ENCODE results near the gene FAAP24. TPM values are rescaled to one million over a fixed set of nuclear protein-coding genes. Genes with fewer than 3 reads are reported as not detected.

The FAAP24 gene, protein sequence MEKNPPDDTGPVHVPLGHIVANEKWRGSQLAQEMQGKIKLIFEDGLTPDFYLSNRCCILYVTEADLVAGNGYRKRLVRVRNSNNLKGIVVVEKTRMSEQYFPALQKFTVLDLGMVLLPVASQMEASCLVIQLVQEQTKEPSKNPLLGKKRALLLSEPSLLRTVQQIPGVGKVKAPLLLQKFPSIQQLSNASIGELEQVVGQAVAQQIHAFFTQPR
- total RNA-seq = 1.6 and 2.7 TPM in 2 replicates

DNA sequence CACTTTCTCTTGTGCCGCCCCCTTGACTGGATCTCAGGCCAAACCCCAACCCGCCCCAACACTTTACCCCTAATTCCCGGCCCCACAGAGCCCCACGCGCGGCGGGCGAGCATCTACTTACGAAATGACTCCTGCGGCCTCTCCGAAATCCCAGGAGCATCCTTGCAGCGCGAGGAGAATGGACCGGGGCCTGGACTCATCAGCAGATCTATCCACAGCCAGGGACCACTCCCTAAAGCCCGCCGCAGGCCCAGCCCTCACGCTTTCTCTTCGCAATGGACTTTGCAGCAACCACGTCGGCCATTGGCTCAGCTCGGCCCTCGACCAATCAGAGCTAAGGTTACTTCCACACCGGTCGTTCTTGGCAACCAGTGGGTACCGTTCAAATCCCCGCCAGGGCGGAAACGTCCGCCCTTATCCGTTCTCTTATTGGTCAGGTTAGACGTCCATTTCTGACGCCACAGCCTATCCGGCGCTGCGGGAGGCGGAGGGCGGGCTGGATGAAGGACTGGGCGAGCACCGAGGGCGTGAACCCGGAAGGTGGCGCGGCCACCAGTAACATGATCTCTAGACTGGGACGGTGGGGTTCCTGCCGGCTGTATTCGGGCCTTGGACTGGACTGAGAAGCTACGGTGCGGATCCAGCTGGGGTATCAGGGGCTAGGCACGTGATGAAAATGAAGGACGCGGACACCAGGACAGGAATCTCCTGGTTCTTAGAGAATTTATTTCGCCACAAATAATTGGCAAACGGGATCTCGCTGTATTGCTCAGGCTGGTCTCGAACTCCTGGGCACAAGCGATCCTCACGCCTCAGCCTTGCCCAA lies at the start of gene FAAP24, which contains the start of gene CEP89:
Gene FAAP24, plus strand, starts transcription at position 528 of the 826 bp plus-strand sequence. CDS start 955 bp downstream, outside the sequence.
Gene CEP89, minus strand, starts transcription at position 244 of the 826 bp plus-strand sequence. Its CDS starts 84 bp downstream, at position 160.

Other genes starting within 250 kb of the FAAP24 start
- 0.12 TPM in 1 of 2 replicates, not detected in the other for gene SLC7A9, start 102.5 kb upstream of the FAAP24 start, total RNA-seq
- 9.2 and 9.8 TPM in 2 replicates for gene CEP89, start 284 bp upstream of the FAAP24 start, total RNA-seq
- 0.56 and 0.66 TPM in 2 replicates for gene RHPN2, start 92.6 kb downstream of the FAAP24 start, total RNA-seq
- 5.8 and 7.5 TPM in 2 replicates for gene GPATCH1, start 108.9 kb downstream of the FAAP24 start, total RNA-seq
- gene WDR88, start 159.9 kb downstream of the FAAP24 start, total RNA-seq = not detected in 2 replicates
- 29.0 and 36.1 TPM in 2 replicates for gene LRP3, start 222.1 kb downstream of the FAAP24 start, total RNA-seq